HG02938 (cell line): Measurements from ENCODE around the gene RPRD1B.

Experiments
- ATAC-seq: cut with Tn5 transposase; IDR thresholded peaks from one replicate; pipeline ENCODE4 v1.9.1; 2021; ENCODE audit warnings: mild to moderate bottlenecking, moderate library complexity; ENCODE audit not compliant: unreplicated experiment

RPRD1B gene

DNA sequence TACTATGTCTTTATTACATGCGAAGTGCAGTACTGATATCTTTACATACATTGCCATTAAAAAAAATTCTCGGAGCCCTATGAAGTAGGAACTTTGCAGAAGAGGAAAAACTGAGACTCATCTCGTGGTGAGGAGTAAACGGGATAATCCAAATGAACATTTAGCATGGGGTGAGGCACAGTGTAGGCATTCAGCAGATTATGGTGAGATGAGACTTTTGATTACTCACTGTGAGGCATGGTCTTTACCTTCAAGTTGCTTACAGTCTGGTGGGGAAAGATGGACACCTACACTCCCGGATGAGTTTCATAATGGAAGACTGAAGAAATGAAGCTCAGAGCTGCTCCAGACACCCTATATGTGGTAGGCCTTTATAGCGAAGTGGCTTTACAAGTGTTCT, 1.4 kb downstream of the RPRD1B start:
- ATAC-seq: no peak

- no peak for ATAC-seq
Observed at GRCh38 chr20:38036366-38036765, 2.8 kb downstream of the RPRD1B start.

- ATAC-seq: no peak
Observed at GRCh38 chr20:38040276-38040675, 6.7 kb downstream of the RPRD1B start.

- no peak for ATAC-seq
Observed at GRCh38 chr20:38043512-38044300, 10.2 kb downstream of the RPRD1B start.

- ATAC-seq: no peak
Observed at GRCh38 chr20:38044685-38045084, 11.1 kb downstream of the RPRD1B start.

GRCh38 chr20:38046572-38046971, 13.0 kb downstream of the RPRD1B start:
- no peak for ATAC-seq

DNA sequence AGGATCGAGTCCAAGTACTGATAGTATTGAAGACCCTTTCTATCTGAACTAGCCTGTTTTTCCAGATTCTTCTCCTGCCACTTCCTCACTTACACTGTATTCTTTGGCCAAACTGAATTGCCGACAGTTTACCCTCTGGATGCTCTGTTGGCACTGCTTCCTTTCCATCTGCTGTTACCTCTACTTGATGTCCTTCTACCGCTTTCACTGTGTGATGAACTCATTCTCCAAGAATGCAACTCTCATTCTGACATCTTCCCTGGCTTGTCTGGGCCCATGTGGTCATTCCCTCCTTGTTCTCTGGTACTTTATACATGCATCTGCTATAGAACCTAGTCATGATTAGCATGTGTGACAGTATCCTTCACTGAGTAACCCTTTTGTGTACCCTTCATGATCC, 16.3 kb downstream of the RPRD1B start:
- no peak for ATAC-seq

- no peak for ATAC-seq
Observed at GRCh38 chr20:38050686-38051085, 17.1 kb downstream of the RPRD1B start.

DNA sequence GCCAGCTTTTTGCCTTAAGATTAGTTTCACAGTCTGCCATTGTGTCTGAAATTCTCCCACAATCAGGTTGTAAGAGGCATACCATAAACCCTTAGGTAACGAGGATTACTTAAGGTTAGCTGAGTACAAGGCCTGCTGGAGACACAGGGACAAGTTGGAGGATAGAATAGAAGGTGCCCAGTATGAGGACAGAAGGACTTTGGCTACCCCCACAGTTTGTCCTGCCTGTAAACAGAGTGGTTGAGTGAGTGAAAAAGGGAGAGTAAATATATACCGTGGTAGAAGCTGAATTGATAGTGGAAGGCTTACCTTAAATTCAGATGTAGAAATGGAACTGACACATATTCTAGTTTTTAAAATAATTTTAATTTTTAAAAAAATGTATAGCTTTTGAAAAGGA, 19.3 kb downstream of the RPRD1B start:
- ATAC-seq: no peak

DNA sequence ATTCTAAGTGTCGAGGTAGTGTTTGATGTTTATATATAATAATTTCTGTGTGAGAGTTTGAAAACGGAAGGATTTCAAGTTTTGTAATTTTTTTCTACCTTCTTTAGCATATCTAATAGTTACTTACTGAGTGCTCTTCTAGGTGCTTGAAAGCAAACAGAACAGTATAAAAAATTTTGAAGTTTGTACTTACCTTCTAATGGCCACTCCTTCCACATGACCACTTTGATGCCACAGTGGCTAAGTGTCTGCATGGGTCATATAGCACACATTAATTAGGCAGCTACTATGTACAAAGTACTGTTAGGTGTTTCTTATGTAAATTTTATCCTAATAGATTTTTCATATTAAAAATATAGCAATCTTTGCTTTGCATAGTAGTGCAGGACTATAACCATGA, 21.1 kb downstream of the RPRD1B start:
- no peak for ATAC-seq

DNA sequence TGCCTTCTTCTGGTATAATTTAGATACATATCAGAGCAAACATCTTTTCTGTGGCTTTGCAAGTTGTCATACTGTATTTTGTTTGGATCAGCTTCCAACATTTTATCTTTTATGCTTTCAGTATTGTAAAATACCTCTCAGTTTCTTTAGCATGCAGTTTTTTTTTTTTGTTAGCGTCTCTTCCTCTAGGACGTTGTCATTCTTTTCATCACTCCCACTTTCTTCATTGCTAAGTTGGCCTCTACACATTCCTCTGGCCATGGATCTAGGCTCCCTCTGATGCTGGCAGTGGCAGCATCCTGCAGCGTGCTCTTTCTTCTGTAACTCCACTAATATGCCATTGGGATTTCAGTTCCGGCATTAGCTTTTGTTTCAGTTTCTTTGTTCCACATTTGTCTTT, 21.7 kb downstream of the RPRD1B start:
- no peak for ATAC-seq

DNA sequence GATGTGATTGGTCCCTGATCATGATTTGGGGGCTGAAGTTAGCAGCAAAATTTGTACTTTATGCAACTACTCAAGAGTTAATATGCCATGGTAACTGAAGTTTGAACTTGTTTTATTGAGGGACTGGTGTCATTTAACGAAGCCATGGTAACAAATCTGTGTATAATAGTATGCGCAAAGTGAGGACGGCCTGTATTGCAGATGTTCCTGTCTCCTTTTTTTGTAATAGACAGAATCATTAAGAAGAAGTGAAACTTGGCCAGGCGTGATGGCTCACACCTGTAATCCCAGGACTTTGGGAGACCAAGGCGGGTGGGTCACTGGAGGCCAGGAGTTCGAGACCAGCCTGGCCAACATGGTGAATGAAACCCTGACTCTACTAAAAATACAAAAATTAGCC, 22.3 kb downstream of the RPRD1B start:
- no peak for ATAC-seq

DNA sequence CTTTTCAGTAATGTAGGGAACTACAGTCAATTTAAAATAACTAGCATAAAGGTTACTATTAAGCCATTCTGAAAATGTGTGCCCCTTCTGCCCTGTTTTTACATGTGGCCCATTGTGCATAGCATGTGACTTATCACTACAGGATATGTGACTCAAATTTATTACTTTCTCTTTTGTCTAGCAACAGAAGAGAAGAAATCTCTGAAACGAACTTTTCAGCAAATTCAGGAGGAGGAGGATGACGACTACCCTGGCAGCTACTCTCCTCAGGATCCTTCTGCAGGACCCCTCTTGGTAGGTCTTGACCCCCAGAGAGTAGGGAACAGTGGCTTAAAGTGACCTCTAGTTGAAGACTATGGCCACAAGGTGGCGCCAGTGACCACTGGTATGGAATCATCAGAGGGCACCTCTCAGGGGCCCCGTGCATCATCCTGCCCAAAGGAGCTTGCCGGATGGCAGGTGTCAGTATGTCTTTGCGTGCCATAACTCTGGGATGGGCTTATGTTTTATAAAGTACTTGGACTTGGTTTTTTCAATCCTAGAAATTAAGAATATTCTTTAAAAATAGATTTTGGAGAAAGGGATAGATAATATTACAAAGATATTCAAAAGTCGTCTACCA, 23.9 kb downstream of the RPRD1B start:
- ATAC-seq: no peak

DNA sequence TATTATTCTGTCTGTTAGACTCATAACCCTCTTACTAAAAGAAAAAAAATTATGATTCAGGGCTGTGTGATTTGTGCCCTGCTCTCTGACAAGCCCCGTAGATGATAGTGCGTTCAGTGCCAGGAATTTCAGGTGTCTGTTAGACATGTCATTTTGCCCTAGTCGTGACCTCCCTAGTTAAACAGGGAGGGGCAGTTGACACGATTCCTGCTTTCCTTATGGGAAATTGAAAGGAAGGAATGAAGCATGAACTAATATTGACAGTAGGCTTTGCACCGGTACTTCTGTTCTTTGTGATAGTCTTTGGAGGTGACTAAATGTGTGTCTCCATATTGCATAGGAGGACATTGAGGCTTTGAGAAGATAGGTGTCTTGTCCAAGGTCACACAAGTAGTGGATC, 26.3 kb downstream of the RPRD1B start:
- no peak for ATAC-seq

DNA sequence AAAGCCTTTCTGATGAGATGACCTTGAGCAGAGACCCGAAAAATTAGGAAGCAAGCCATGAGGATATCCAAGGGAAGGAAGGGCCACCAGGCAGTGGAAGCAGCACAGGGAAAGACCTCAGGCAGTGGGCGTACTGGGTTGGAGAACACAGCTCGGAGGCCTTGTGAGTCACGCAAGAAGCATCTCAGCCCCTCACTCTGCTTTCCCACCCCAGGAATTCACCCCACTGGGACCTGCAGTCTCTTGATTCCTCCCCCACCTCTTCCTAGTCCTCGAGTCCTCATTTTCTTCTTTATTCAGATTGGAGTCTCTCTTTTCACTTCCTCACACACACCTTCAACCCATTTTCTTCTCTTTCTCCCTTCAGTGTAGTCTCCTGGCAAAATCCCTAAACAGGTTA, 27.0 kb downstream of the RPRD1B start:
- no peak for ATAC-seq

GRCh38 chr20:38061109-38061508, 27.6 kb downstream of the RPRD1B start:
- ATAC-seq: no peak

DNA sequence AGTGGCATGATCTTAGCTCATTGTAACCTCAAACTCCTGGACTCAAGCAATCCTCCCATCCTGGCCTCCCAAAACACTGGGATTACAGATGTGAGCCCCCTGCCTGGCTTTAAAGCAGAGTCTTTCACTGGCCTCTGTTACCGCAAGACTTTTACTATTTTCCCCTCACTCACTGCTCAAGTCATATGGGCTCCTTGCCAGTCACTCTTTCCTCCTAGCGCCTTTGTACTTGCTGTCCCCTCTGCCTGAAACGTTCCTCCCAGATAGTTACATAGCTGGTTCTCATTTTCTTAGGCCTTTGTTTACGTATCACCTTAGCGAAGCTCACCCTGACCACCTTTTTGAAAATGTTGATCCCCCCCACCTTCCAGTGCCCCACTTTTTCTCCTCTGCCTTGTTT, 29.3 kb downstream of the RPRD1B start:
- ATAC-seq: no peak

DNA sequence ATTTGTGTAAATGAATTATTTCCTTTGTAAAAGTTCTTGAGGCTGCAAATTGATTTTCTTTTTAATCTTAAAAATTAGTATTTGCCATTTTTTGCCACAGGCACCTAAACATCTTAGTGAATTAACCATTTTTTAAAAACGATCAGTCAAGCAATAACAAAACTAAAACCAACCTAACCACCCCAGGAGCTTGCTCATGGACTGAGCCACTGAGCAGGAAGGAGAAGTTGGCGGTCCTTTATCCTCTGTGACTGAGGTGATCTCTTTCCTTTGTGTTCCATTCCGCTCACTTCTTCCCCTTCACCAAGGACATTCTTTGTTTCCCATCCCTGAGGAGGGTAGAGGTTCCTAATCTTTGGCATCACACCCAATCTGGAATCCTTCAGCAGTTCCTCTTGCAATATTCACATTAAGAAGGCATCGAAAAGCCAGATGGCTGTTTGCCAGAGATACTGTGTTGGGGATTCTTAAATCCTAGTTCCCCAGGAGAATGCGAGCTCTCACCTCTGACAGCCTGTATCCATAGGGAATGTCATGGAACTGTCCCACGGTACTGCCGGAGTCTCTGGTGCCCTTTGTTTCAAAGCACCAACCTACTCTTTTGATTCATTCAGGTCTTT, 30.5 kb downstream of the RPRD1B start:
- ATAC-seq: no peak

GRCh38 chr20:38065764-38066375, 32.3 kb downstream of the RPRD1B start:
- ATAC-seq: no peak

GRCh38 chr20:38066969-38067716, 33.6 kb downstream of the RPRD1B start:
- ATAC-seq: no peak

GRCh38 chr20:38067717-38068365, 34.3 kb downstream of the RPRD1B start:
- no peak for ATAC-seq
